Measurements from ENCODE around the gene KCNF1. TPM values are rescaled to one million over a fixed set of nuclear protein-coding genes. Genes with fewer than 3 reads are reported as not detected.

The KCNF1 gene
- polyA plus RNA-seq, 3 donors: 1.00 to 1.4 (median 1.2) TPM

DNA sequence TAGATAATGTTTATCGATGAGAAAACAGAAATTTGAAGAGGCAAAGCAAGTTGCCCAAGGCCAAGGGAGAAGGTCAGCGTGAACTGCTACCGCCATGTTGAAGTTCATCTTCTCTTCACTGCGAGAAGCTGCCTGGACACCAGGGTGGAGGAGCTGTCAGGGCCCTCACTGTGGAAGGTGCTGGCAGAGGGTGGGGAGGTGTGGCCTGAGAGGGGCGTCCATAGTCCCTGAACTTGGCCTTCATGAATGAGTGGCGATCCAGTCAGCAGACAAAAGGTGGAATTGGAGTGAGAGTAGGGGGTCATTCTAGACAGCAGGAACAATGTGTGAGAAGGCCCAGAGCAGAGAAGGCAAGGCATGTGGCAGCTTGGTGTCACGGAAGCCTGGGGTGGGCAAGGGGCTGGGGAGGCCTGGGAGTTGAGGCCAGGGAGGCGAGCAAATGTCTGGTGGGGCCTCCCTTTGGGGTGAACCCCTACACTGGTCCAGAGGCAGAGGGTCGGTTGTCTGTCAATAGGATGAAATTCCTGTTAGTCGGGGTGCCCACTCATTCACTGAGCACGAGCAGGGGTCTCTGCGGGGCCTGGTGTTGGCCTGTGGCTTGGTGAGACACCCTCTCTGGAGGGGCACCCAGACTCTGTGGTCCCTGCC lies 33.3 kb upstream of the KCNF1 start:
- DNase-seq (ENCODE audit: extremely low read depth in 1 of 11, low read depth in 9 of 11, low spot score in 4 of 11): no peak

DNA sequence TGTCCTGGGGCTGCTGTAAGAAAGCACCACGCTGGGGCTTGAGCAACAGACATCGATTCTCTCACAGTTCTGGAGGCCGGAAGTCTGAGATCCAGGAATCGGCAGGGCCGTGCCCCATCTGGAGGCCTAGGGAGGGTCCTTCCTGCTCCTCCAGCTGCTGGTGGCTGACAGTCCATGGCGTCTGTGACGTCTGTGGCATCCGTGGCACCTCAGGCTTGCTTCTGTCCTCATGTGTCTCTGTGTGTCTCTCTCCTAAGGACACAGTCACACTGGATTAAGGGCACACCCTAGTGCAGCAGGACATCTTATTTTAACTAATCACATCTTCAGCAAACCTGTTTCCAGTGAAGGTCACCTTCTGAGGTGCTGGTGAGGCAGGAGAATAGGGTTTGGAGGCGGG lies 32.6 kb upstream of the KCNF1 start:
- DNase-seq (ENCODE audit: extremely low read depth in 1 of 11, low read depth in 9 of 11, low spot score in 4 of 11): no peak

DNA sequence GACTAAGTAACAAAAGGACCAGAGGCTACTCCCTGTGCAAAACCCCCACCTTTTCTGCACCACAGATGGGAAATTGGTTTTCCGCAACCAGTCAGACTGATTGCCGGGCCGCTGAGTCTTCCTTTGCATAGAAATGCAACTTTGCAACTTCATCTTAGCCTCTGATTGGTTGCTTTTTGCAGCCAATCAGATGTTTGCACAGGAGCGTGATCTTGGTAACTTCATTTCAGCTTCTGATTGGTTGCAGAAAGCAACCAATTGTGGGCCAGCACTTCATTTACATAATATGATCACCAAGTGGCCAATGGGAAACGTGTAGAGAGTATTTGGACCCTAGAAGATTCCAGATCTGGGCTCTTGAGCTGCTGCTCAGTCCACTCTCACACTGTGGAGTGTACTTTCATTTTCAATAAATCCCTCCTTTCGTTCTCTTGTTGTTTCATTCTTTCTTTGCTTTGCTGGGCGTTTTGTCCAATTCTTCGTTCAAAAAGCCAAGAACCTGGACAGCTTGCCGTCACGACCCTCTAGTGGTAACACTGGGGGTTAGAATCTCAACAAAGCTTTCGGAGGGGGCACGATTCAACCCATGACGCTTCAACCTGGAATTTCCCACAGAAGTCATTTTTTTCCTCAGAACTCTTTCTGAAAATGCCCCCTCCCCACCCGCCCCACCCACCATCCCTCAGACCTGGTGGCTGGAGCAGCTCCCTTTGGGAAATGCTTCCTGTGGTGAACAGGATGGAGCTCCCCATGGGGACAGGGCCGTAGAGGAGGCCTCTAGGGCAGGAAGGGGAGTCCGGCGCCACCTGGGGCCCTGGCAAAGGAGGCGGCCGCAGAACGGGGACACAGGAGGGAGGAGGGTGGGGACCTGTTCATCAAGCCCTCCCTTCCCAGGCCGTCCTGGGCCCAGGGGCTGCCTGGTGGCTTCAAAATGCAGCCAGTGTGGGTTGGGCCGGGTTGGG lies 31.8 kb upstream of the KCNF1 start:
- DNase-seq (ENCODE audit: extremely low read depth in 1 of 11, low read depth in 9 of 11, low spot score in 4 of 11): no peak

DNA sequence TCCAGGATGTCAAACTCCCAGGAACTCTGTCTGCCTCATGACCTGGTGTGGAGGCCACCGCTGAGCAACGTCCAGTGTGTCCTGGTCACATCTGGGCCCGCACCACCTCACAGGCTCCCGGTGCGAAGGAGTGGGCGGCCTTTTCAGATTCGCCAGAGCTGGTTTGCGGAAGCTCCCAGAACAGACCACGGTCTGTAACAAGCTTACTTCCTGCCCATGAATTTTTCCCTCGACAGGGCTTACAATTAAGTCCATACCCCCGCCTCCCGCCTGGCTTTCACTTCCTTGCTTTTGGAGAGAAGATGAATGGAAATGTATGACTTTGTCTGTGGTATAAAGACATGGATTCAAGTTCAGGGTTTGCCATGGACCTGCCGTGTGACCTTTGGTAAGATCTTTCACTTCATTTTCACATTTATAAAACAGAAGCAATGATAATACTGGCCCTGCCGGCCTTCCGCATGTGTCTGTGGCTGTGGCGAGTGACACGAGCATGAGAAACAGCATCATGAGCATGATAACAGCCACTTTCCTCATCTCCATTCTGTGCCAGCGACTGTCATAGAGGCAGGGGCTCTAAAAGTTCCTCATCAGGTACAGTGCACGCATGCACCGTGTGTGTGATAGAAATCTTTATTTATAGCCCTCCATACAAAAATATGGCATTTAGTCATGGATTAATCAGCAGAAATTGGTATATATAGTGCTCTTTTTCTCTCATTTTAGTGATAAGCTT lies 31.0 kb upstream of the KCNF1 start:
- no peak for DNase-seq (ENCODE audit: extremely low read depth in 1 of 11, low read depth in 9 of 11, low spot score in 4 of 11)

DNA sequence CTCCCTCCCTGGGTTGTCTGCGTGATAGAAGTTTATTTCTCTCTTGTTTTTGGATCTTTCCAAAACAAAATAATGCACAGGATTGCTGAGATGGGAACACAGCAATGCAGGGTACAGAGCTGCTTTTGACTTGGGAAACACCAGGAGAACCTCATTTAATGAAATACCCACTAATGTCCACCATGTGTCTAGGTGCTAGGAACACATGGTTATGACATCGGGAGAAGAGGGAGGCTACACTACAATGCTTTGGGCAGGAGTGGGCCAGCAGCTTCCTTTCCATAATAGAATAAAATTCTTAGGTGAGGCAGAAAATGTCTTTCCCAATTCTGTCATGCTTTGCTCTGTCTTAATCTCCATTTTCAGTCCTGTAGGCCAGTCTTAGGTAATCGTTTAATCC lies 29.2 kb upstream of the KCNF1 start:
- no peak for DNase-seq (ENCODE audit: extremely low read depth in 1 of 11, low read depth in 9 of 11, low spot score in 4 of 11)

DNA sequence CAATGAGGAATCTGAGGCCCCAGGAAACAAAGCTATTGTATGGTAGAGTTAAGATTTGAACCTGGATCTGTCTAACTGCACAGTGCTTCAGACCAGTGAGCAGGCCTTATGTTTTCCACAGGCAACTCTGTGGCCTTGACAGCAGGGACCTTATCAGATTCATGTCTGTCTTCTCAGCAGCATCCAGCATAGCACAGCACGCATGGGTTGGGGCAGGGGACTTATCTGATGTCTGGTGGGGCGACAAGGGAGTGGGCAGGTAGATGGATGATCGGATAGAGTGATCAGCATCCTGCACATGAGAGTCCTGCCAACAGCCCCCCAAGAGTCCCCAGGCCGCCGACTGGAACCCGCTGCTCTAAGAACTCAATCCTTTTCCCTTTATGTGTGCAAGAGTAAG lies 28.7 kb upstream of the KCNF1 start:
- no peak for DNase-seq (ENCODE audit: extremely low read depth in 1 of 11, low read depth in 9 of 11, low spot score in 4 of 11)

DNA sequence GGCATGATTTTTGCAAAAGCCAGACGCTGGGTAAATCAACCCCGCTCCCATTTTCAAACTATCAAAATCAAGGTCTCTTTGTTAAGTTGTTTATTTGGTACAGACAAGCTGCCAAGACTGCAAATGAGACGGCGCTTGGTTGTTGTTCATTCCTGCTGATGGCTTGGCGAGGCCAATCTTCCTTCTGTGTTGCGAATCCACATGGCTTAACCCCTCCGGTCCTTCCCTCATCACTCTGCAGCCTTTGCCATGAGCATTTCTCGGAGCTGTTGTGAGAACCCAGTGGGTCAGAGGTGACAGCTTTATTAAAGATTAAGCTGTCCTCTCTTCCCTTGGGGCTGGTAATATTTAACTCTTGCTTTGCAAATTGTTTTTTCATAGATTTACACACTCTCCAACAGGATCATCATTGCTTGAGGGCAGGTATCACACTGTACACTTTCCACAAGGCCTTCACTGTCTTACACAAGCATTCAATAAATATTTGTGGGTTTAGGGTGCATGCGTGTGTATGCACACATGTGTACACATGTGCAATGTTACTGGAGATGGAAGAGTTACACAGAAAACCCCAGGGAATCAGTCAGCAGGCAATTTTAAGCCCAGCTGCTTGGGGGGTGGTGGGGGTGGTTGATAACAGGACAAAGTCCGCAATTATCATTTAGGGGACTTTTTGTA lies 27.8 kb upstream of the KCNF1 start:
- no peak for DNase-seq (ENCODE audit: extremely low read depth in 1 of 11, low read depth in 9 of 11, low spot score in 4 of 11)

DNA sequence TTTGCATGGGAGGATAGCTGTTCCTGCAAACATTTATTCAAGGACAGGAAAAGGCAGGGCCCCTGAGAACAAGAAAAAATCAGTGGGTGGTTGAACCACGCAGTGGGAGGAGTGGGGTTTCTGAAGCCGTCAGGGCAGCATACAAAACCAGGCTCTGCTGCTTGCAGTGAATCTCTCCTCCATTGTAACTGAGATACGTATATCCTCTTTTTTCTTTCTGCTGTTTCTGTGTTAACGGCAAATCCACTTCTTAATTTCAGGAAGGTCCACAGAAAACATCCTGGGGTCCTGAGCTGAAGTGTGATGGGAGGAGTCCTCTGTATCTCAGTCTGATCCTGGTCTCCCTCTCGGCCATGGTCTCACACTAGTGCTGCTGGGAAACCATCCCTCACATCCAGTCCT lies 27.2 kb upstream of the KCNF1 start:
- peak in 1 of 11 donors; percentile 18 for DNase-seq (ENCODE audit: extremely low read depth in 1 of 11, low read depth in 9 of 11, low spot score in 4 of 11)

DNA sequence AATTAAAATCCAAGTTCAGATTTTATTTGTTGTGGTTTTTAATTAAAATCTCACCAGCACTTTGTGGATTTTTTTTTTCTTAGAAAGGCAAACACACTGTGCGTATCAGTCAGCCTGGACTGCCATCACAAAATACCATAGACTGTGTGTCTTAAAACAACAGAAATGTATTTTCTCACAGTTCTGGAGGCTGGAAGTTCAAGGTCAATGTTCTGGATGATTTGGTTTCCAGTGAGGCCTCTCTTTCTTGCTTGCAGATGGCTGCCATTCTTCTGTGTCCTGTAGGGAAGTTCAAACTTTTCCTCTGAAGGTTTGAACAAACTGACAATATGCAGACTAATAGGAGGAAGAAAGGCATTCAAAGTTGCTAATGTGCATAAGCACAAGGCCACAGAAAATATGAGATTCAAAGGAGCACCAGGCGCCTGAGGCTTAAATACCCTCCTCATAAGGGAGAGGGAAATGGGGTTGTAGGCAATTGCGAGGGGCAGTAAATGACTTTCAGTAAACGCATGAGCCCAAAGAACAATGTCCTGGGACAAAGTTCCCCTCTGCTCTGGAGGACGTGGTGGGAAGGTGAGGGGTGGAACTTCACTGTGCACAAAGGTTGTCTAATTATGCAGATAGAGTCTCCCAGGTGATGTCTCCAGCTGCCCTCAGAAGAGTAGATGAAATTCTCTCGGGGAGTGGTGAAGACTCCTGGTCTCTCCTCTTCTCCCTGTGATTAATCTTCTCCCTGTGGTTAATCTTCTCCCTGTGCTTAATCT lies 26.5 kb upstream of the KCNF1 start:
- no peak for DNase-seq (ENCODE audit: extremely low read depth in 1 of 11, low read depth in 9 of 11, low spot score in 4 of 11)

DNA sequence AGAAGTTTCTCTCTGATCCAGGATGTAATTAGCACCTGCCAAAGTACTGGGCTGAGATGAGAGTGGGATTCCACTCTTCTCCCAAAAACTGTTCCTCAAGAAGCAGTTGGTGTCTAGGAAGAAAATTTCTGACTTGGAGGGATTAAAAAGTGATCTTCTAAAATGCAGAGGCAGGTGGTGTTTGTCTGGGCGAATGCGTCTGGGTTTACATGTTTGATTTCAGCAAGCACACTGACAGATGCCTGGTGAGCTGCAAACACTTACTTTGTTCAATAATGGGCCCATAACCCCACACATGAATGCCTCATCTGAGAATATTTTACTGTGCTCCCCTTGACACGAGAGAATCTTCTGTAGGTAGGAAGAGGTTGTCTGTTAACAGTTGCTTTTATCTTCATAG lies 24.3 kb upstream of the KCNF1 start:
- no peak for DNase-seq (ENCODE audit: extremely low read depth in 1 of 11, low read depth in 9 of 11, low spot score in 4 of 11)

DNA sequence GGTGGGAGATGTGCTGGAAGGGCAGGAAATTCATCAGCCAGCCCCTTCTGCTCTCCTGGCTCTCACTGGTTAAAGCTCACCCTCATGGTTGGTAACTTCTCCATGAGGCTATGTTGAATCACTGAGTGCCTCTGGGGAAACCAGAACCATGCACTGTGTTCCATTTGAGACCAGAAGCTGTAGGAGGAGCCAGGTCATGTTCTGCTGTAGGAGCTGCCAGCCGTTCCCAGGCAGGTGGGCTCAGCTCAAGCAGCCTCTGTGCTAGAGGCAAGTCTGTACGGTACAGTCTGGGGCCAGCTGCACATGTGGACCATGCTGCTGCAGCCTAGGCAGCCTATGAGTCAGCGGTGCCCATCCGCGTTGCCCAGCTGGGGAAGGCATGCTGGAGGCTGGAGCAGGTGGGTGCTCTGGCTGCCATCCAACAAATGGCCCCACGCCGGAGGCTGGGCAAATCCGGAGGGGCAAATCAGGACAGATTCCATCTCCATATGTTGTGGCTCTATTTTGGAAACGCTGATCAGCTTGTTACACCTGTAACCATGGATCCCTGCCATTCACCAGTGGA lies 22.0 kb upstream of the KCNF1 start:
- DNase-seq (ENCODE audit: extremely low read depth in 1 of 11, low read depth in 9 of 11, low spot score in 4 of 11): no peak

DNA sequence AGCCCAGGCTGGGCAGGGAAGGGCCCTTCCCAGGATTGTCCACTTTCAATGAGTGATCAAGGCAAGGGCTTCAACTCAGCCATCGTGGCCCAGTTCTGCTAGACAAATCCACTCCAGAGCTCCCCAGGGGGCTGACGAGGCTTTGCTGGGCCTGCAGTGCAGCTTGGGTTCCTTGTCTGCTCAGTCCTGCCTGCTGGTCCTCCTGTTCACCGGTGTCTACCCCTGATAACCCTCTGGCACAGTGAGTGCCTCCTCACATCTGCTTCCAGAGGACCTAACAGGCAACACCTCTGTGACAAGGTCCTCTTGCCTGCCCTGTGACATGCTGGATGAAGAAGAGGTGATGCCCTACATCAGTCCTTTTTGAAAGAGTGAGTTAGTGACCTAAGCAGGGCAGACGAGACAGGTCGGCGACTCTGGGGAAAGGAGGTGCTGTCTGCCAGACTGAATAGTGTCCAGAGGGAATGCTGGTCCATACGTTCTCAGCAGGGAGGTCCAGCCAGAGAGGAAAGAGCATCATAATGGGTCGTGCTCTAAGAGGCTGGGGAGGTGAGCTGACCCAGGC lies 20.9 kb upstream of the KCNF1 start:
- no peak for DNase-seq (ENCODE audit: extremely low read depth in 1 of 11, low read depth in 9 of 11, low spot score in 4 of 11)

DNA sequence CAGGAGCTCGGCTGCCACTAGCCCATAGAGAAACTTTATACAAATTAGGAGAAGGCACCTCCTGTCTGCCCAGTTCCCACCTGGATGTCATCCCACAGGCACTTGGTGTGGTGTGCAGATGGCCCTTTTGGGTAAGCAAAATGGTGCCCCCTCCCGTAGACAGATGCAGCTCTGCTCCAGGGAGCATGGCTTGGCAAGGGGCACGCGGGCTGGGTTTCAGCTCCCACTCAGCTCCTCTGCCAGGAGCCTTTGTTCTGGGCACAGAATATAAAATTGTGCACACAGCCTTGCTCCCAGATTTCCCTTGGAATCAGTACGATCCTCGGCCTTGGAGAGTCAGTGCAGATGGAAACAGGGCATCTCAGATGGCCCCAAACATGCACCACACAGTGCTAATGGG lies 20.3 kb upstream of the KCNF1 start:
- DNase-seq (ENCODE audit: extremely low read depth in 1 of 11, low read depth in 9 of 11, low spot score in 4 of 11): no peak

DNA sequence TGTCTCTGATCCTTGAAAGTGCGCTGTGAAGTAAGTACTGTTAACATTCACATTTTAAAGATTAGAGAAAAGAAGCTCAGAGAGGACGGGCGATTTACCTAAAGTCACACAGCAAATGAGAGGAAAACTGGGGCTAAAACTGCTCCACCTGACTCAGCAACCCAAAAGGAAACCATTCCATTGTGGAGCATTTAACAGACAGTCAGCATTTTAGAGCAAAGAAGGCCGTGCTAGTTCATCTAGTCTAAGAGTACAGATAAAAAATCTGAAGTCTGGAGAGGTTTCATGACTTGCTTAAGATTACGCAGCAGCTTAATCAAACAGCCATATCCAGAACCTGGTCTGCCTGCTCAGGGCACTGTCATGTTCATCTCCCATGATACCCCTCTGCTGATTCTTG lies 19.9 kb upstream of the KCNF1 start:
- no peak for DNase-seq (ENCODE audit: extremely low read depth in 1 of 11, low read depth in 9 of 11, low spot score in 4 of 11)

DNA sequence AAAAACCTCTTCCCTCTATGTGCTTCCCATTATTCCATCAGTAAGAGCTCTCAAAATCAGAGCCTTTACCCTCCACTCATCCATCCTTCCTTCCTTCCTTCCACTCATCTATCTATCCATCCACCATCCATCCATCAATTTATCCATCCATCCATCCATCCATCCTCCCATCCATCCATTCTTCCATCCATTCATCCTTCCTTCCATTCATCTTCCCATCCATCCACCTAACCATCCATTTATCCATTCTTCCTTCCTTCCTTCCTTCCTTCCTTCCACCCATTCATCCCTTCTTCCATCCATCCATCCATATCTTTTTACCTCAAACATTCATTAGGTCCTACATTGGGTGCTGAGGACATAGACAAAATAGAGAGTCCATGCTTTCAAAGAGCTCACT lies 19.4 kb upstream of the KCNF1 start:
- DNase-seq (ENCODE audit: extremely low read depth in 1 of 11, low read depth in 9 of 11, low spot score in 4 of 11): no peak

DNA sequence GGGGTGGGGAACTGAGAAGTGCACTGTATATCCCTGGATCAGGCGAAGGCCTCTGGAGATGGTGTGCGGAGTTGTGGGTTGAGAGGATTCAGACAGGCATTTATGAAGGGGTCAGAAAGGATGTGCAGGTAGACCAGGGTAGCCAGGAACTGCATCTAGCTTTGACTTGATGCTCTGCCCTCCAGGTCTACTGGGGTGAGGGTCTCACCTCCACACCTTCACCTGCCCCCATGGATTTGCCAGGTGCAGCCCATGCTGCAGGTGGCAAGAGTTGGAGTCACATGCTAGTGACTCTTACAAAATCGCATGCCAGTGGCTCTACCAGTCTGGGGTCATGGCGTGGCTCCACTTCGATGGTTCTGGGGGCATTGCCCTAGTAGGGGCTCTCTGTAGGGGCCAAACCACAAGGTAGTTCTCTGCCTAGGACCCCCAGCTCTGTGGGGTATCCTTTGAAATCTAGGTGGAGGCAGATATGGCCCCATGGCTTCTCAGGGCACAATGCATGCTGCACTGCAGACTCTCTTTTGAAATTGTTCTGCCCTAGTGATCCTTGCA lies 18.9 kb upstream of the KCNF1 start:
- DNase-seq (ENCODE audit: extremely low read depth in 1 of 11, low read depth in 9 of 11, low spot score in 4 of 11): no peak

DNA sequence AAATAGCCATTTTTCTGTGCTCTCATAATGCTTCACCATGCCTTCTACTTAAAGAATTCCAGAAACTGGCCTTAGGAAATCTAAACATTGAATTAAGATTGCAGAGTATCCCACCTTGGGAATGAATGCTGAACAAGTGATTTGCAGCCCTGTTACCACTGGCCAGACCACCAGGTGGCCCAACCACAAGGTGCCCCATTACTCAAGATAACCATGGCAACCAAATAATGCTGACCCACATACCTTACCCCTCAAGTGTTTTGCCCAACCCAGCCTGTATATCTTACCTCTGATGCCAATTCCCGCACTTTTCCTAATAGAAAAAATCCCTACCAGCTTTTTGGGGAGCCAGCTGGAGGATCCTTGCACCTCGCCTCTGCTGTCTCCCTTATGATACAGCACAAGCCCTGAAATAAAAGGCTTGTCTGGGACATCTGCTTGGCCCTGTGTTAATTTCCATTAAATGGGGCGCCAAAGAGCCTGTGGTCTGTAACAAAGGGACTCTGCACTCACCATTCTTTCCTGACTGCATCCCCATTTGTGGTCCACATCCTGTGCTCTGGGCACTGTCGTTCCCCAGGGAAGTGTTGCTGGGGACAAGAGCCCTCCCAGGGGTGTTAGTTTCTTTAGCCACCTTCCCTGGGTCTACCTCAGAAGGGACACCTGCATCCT lies 17.3 kb upstream of the KCNF1 start:
- no peak for DNase-seq (ENCODE audit: extremely low read depth in 1 of 11, low read depth in 9 of 11, low spot score in 4 of 11)
